Sigmoid colon (tissue), 7 donors: ENCODE data around the gene STXBP4. TPM values are rescaled to one million over a fixed set of nuclear protein-coding genes. Genes with fewer than 3 reads are reported as not detected.

Source experiments
- DNase-seq: peaks from one replicate; pipeline ENCODE4 v3.0.0-alpha.2; 2019
- H3K27ac ChIP-seq, 4 donors: fragments of 200-600 bp; sonication (generic); one replicate each; pipeline ENCODE4 v1.5.1; 2016 to 2019; ENCODE audit warnings: mild to moderate bottlenecking in 1 of 4
- H3K27me3 ChIP-seq, 3 donors: fragments of 200-600 bp; sonication (generic); one replicate each; pipeline ENCODE4 v1.5.1; 2019; ENCODE audit warnings: mild to moderate bottlenecking in 1 of 3
- H3K36me3 ChIP-seq, 4 donors: fragments of 200-600 bp; sonication (generic); one replicate each; pipeline ENCODE4 v1.5.1; 2016 to 2019
- H3K4me1 ChIP-seq, 4 donors: fragments of 200-600 bp; sonication (generic); one replicate each; pipeline ENCODE4 v1.5.1; 2017 to 2019
- H3K4me3 ChIP-seq, 4 donors: fragments of 200-600 bp; sonication (generic); one replicate each; pipeline ENCODE4 v1.5.1; 2017 to 2019; ENCODE audit warnings: mild to moderate bottlenecking in 2 of 4, moderate library complexity in 1 of 4
- H3K9me3 ChIP-seq, 4 donors: fragments of 200-600 bp in 3 of 4; sonication (generic) in 3 of 4; one replicate each; pipeline versions ENCODE4 v1.5.1 to v1.6.1; 2013 to 2019
- EP300 ChIP-seq, 4 donors: sonication (generic); formaldehyde crosslinking; IDR thresholded peaks; one replicate each; pipeline ENCODE4 v1.6.1; 2017; ENCODE audit warnings: antibody characterized with exemption in 4 of 4
- POLR2A ChIP-seq, 2 donors: fragments of 450-650 bp; IDR thresholded peaks; one replicate each; pipeline ENCODE4 v1.6.1; 2016; ENCODE audit warnings: antibody characterized with exemption in 2 of 2, mild to moderate bottlenecking in 2 of 2, moderate library complexity in 2 of 2
- POLR2AphosphoS5 ChIP-seq, 4 donors: sonication (generic); formaldehyde crosslinking; IDR thresholded peaks; one replicate each; pipeline ENCODE4 v1.6.1; 2017; ENCODE audit warnings: antibody characterized with exemption in 4 of 4
- WGBS, 2 donors: extraction: QIAGEN DNeasy Blood & Tissue Kit; methylation state at CpG; one replicate each; pipeline ENCODE4 v1.1.7; 2013; 5-methylcytosine and 5-hydroxymethylcytosine counted together
- intact Hi-C: fragments of 100-400 bp; cut with DNase I; formaldehyde crosslinking; loops from one replicate; pipeline ENCODE4 v1.15.1; 2023
- polyA plus RNA-seq, 3 donors: library from polyadenylated mRNA; stranded (reverse); fragments of 200-250 nt; gene quantifications; one replicate each; pipeline ENCODE4 v1.2.3, GENCODE V29; 2013
- total RNA-seq, 4 donors: library from RNA; depleted of rRNA; stranded (reverse); fragments of >200 nt; gene quantifications; one replicate each; pipeline ENCODE4 v1.1.0, GENCODE V29; 2016
- TF ChIP-seq, protein P1 (sequence below), 4 experiments: fragments of 450-650 bp in 3 of 4; fragments of 200-600 bp in 1 of 4; IDR thresholded peaks; one replicate each; pipeline ENCODE4 v1.5.1; 2016 to 2019; ENCODE audit warnings: antibody characterized with exemption in 4 of 4, mild to moderate bottlenecking in 3 of 4, moderate library complexity in 2 of 4
- donor health status: healthy with polysubstance abuse.
- donor health status: Bipolar disorder and iron deficiency.
- donor health status: healthy.

STXBP4 gene
- total and polyA plus RNA-seq, 7 donors, result under 0.01 to 25.2 (median 15.0) TPM

DNA sequence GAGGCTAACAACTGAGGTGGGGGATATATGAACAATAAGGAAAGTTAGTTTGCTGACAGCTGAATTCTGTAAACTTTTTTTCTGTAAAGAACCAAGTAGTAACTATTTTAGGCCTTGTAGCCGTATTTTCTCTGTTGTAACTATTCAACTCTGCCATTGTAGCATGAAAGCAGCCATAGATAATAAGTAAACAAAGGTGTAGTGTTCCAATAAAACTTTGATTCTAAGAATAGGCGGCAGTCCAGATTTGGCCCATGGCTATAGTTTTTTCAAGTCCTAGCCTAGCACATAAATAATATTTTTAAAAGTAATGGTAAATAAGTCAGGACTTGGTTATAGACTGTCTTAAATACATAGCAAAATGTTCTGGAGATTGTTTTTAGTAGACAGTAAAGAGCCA is 142.0 kb downstream of the STXBP4 start:
- Histone ChIP-seq H3K36me3 (no peaks in the 10 kb centered on the region), H3K9me3 (no peaks in the 10 kb centered on the region), H3K4me3 (no peak overlapping the region), H3K27ac (no peak overlapping the region), H3K4me1 (no peaks in the 10 kb centered on the region), H3K27me3 (no peaks in the 10 kb centered on the region)
- DNase-seq, result no peak
- 20 to 64% methylated on average over 2 of the region's 2 CpGs for WGBS, 2 donors
- intact Hi-C loops, result no loop called here
- TF ChIP-seq, protein P1, sequence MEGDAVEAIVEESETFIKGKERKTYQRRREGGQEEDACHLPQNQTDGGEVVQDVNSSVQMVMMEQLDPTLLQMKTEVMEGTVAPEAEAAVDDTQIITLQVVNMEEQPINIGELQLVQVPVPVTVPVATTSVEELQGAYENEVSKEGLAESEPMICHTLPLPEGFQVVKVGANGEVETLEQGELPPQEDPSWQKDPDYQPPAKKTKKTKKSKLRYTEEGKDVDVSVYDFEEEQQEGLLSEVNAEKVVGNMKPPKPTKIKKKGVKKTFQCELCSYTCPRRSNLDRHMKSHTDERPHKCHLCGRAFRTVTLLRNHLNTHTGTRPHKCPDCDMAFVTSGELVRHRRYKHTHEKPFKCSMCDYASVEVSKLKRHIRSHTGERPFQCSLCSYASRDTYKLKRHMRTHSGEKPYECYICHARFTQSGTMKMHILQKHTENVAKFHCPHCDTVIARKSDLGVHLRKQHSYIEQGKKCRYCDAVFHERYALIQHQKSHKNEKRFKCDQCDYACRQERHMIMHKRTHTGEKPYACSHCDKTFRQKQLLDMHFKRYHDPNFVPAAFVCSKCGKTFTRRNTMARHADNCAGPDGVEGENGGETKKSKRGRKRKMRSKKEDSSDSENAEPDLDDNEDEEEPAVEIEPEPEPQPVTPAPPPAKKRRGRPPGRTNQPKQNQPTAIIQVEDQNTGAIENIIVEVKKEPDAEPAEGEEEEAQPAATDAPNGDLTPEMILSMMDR (IDR thresholded peaks at IDR 0.05), result no peak
- TF ChIP-seq POLR2AphosphoS5 (IDR thresholded peaks at IDR 0.05) (no peak), EP300 (IDR thresholded peaks at IDR 0.05) (no peak), POLR2A (IDR thresholded peaks at IDR 0.05) (no peak)

DNA sequence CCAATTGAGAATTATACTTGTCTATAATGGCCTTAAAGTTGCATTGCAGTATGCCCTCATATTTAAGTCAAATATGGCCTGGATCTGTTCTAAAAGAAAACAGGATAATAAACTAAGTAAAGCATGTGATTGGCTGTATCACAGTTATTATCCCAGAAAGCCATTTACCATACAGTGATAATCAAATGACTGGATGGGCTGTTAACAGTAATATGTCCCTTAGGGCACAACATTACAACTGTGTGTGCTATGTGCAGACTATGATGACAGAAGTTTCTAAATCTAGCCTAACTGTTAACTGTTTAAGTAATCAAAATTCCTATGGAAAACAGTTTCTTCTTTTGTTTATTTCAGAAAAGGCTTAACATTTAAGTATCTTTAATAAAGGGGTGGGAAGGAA is 145.7 kb downstream of the STXBP4 start:
- H3K4me3 ChIP-seq, result no peak overlapping the region
- H3K27ac ChIP-seq, result no peak overlapping the region
- no peak for DNase-seq
- TF ChIP-seq POLR2AphosphoS5 (IDR thresholded peaks at IDR 0.05) (no peak), EP300 (IDR thresholded peaks at IDR 0.05) (no peak), POLR2A (IDR thresholded peaks at IDR 0.05) (no peak)
- TF ChIP-seq, protein P1 (IDR thresholded peaks at IDR 0.05), result no peak
- intact Hi-C loops, result no loop called here
- H3K4me1 ChIP-seq, result peaks cover 0 to 13% (median 3%) of the 10 kb centered on the region in 4 donors
- H3K9me3 ChIP-seq, result no peaks in the 10 kb centered on the region
- H3K36me3 ChIP-seq, result no peaks in the 10 kb centered on the region
- no peaks in the 10 kb centered on the region for H3K27me3 ChIP-seq

DNA sequence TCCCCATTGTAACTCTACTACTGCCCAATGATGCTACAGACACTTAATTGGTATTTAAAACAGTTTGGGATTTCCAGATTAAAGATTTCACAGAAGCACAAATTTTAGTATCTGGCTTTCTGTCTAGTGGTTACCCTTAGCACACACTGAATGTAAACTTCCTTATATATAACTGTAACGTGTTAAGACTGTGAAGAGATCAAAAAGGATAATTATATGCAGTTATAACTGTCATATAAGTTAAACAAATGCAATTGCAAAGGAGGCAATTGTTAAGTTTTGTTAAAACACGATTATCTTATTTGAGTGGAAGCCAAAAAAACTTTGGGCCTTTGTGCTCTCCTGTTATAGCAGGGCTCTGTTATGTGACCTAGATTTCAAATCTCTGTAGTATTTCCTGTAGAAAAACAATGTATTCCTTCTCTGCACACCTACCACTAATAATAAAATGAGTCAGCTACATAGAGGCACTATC is 147.9 kb downstream of the STXBP4 start:
- TF ChIP-seq, protein P1 (IDR thresholded peaks at IDR 0.05), result no peak
- TF ChIP-seq POLR2A (IDR thresholded peaks at IDR 0.05), result no peak
- no peak for TF ChIP-seq EP300 (IDR thresholded peaks at IDR 0.05)
- TF ChIP-seq POLR2AphosphoS5 (IDR thresholded peaks at IDR 0.05), result no peak
- no peak overlapping the region for H3K27ac ChIP-seq
- WGBS, 2 donors, result 3 to 9% methylated on average over 2 of the region's 2 CpGs

DNA sequence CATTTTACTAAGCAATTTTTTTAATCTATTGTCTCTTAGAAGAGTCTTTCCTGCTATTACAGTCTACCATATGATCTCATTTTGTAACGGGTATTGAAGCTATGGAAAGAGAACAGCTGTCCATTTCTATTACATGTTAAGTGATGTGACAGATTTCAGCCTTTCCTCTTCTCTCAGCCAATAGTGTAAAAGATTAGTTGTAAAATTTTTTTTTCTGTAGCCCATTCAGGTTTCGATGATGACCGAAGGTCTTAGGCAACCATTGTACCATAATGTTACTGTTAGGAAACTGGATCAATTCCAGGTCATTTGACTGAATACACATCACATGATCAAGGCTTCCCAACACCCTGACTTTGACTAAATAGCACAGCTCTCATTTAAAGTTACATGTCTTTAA is 148.6 kb downstream of the STXBP4 start:
- TF ChIP-seq, protein P1 (IDR thresholded peaks at IDR 0.05), result no peak
- TF ChIP-seq POLR2AphosphoS5 (IDR thresholded peaks at IDR 0.05), result no peak
- no peak for TF ChIP-seq EP300 (IDR thresholded peaks at IDR 0.05)
- TF ChIP-seq POLR2A (IDR thresholded peaks at IDR 0.05), result no peak
- Histone ChIP-seq H3K27me3 (no peaks in the 10 kb centered on the region), H3K4me1 (peaks cover 0 to 13% (median 3%) of the 10 kb centered on the region in 4 donors), H3K27ac (no peak overlapping the region), H3K36me3 (no peaks in the 10 kb centered on the region), H3K9me3 (no peaks in the 10 kb centered on the region), H3K4me3 (no peak overlapping the region)
- no peak for DNase-seq
- intact Hi-C loops, result no loop called here
- WGBS, 2 donors, result 19 to 47% methylated on average over 3 of the region's 3 CpGs

More for the DNA sequence above, 147.9 kb downstream of the STXBP4 start:
- no peaks in the 10 kb centered on the region for H3K27me3 ChIP-seq
- intact Hi-C loops, result no loop called here
- DNase-seq, result no peak
- H3K36me3 ChIP-seq, result no peaks in the 10 kb centered on the region
- no peak overlapping the region for H3K4me3 ChIP-seq
- H3K9me3 ChIP-seq, result no peaks in the 10 kb centered on the region
- H3K4me1 ChIP-seq, result peaks cover 0 to 13% (median 3%) of the 10 kb centered on the region in 4 donors

DNA sequence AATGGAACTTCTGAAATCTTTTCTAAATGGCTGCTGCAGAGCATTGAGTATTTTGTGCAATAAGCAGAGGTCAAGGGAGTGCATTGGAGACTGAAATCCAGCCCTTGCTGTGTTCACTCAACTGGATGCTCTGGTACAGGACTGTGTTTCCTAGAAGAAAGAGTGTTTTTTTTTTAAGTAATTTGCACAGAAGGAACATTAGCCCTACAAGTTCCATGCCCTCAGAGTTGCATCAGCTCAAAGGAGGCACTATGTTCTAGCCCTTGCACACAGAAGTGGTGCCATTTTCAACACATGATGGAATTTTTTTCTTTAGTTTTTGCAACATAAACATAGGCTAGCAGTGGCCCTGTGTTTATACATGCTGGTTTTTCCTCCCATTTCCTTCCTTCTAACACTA is 152.1 kb downstream of the STXBP4 start:
- H3K4me3 ChIP-seq, result no peak overlapping the region
- no peaks in the 10 kb centered on the region for H3K9me3 ChIP-seq
- TF ChIP-seq POLR2A (IDR thresholded peaks at IDR 0.05) (no peak), EP300 (IDR thresholded peaks at IDR 0.05) (no peak), POLR2AphosphoS5 (IDR thresholded peaks at IDR 0.05) (no peak)
- TF ChIP-seq, protein P1 (IDR thresholded peaks at IDR 0.05), result no peak
- DNase-seq, result no peak
- H3K36me3 ChIP-seq, result no peaks in the 10 kb centered on the region
- H3K27me3 ChIP-seq, result no peaks in the 10 kb centered on the region
- intact Hi-C loops, result no loop called here
- H3K4me1 ChIP-seq, result peaks cover 0 to 13% (median 3%) of the 10 kb centered on the region in 4 donors
- H3K27ac ChIP-seq, result no peak overlapping the region
